H1 (cell line): ENCODE results near the gene SLC1A2. TPM values are rescaled to one million over a fixed set of nuclear protein-coding genes. Genes with fewer than 3 reads are reported as not detected.

ENCODE experiments used
- CTCF ChIA-PET: fragments of 300-600 bp; sonication (Branson Sonifier 250); formaldehyde crosslinking; loops from one replicate; lab custom pipeline; 2021; ENCODE audit not compliant: partially characterized antibody; lab: Charles Lee
- POLR2A ChIA-PET: fragments of 300-600 bp; sonication (Branson Sonifier 250); formaldehyde crosslinking; loops from one replicate; lab custom pipeline; 2021; ENCODE audit warnings: inconsistent platforms; ENCODE audit not compliant: partially characterized antibody; lab: Charles Lee
- DNase-seq, 2 experiments: peaks; one replicate each; pipeline versions ENCODE4 v3.0.0 to v3.0.0-alpha.2; 2010 to 2022; ENCODE audit warnings: low spot score in 2 of 2, low read depth in 1 of 2, mixed read lengths in 1 of 2
- FAIRE-seq: peaks from 2 replicates; lab custom pipeline; 2011; peaks lifted over from hg19 to GRCh38; lab: Jason Lieb, UNC
- H2AFZ ChIP-seq: 2 replicates; pipeline ENCODE4 v1.8.1; 2012; ENCODE audit warnings: low read length, inconsistent platforms
- H2AK5ac ChIP-seq: 2 replicates; pipeline ENCODE4 v1.6.1; 2013; ENCODE audit warnings: low read depth, low read length
- H2BK120ac ChIP-seq: replicated peaks from 2 replicates; pipeline ENCODE3; 2013; ENCODE audit warnings: low read depth, low read length, inconsistent platforms
- H2BK12ac ChIP-seq: 2 replicates; pipeline ENCODE4 v1.6.1; 2013; ENCODE audit warnings: low read depth, low read length
- H2BK15ac ChIP-seq: 2 replicates; pipeline ENCODE4 v1.6.1; 2013; ENCODE audit warnings: low read length
- H2BK20ac ChIP-seq: 2 replicates; pipeline ENCODE4 v1.6.1; 2013; ENCODE audit warnings: low read length
- H2BK5ac ChIP-seq: 2 replicates; pipeline ENCODE4 v1.6.1; 2013; ENCODE audit warnings: low read depth, low read length
- H3K14ac ChIP-seq: 2 replicates; pipeline ENCODE4 v1.6.1; 2013; ENCODE audit warnings: inconsistent platforms; ENCODE audit not compliant: insufficient read length
- H3K18ac ChIP-seq: 2 replicates; pipeline ENCODE4 v1.6.1; 2013; ENCODE audit warnings: low read length; ENCODE audit errors: extremely low read depth
- H3K23ac ChIP-seq: 2 replicates; pipeline ENCODE4 v1.6.1; 2013; ENCODE audit warnings: inconsistent platforms; ENCODE audit not compliant: insufficient read length
- H3K23me2 ChIP-seq: 2 replicates; pipeline ENCODE4 v1.6.1; 2013; ENCODE audit warnings: low read depth, low read length
- H3K27ac ChIP-seq: 2 replicates; pipeline ENCODE4 v1.6.1; 2011; ENCODE audit warnings: low read depth, low read length, inconsistent platforms
- H3K27me3 ChIP-seq, 4 experiments: replicated peaks in 1 of 4; 1 replicate in 1 of 4; 2 replicates in 3 of 4; pipeline versions ENCODE4 v1.6.1 to v1.8.1; 2011 to 2013; ENCODE audit warnings: low read length in 3 of 4, mild to moderate bottlenecking in 3 of 4, inconsistent platforms in 2 of 4, mixed read lengths in 2 of 4, moderate library complexity in 1 of 4; ENCODE audit not compliant: control insufficient read depth in 3 of 4, insufficient read depth in 3 of 4; ENCODE audit errors: extremely low read depth in 1 of 4
- H3K36me3 ChIP-seq, 4 experiments: 2 replicates each; pipeline versions ENCODE4 v1.6.1 to v1.8.1; 2011 to 2013; ENCODE audit warnings: mild to moderate bottlenecking in 4 of 4, low read length in 3 of 4, moderate library complexity in 2 of 4, control low read depth in 1 of 4, inconsistent platforms in 1 of 4; ENCODE audit not compliant: insufficient read depth in 4 of 4, control insufficient read depth in 2 of 4
- H3K4ac ChIP-seq: replicated peaks from 2 replicates; pipeline ENCODE3; 2013; ENCODE audit warnings: low read length, low read depth, mixed read lengths, inconsistent platforms; ENCODE audit not compliant: insufficient read length
- H3K4me1 ChIP-seq, 4 experiments: replicated peaks in 1 of 4; 1 replicate in 1 of 4; 2 replicates in 3 of 4; pipeline versions ENCODE4 v1.6.1 to v1.8.1; 2011 to 2013; ENCODE audit warnings: low read length in 3 of 4, inconsistent platforms in 2 of 4, mixed read lengths in 1 of 4; ENCODE audit not compliant: insufficient read depth in 4 of 4, control insufficient read depth in 3 of 4
- H3K4me2 ChIP-seq, 2 experiments: 2 replicates each; pipeline versions ENCODE4 v1.6.1 to v1.8.1; 2011 to 2013; ENCODE audit warnings: low read depth in 2 of 2, low read length in 2 of 2, control low read depth in 1 of 2, inconsistent platforms in 1 of 2, mild to moderate bottlenecking in 1 of 2; ENCODE audit not compliant: insufficient read depth in 1 of 2
- H3K4me3 ChIP-seq, 4 experiments: fragments of 200-600, 300-600 bp in 1 of 4; sonication (generic), shearing (Covaris generic), sonication (Bioruptor Twin) in 1 of 4; 2 replicates each; pipeline versions ENCODE4 v1.5.1 to v1.8.1; 2011 to 2016; ENCODE audit warnings: low read length in 4 of 4, low read depth in 3 of 4, control low read depth in 2 of 4, inconsistent platforms in 2 of 4, mild to moderate bottlenecking in 2 of 4, mixed read lengths in 1 of 4, moderate library complexity in 1 of 4; ENCODE audit not compliant: insufficient read depth in 2 of 4; ENCODE audit errors: extremely low read depth in 1 of 4
- H3K56ac ChIP-seq: replicated peaks from 2 replicates; pipeline ENCODE3; 2013; ENCODE audit warnings: low read depth, mild to moderate bottlenecking, mixed read lengths, low read length, inconsistent platforms; ENCODE audit not compliant: insufficient read length
- H3K79me1 ChIP-seq: 2 replicates; pipeline ENCODE4 v1.6.1; 2013; ENCODE audit warnings: low read depth, low read length, control low read depth
- H3K79me2 ChIP-seq, 2 experiments: 2 replicates each; pipeline versions ENCODE4 v1.6.1 to v1.8.1; 2012 to 2013; ENCODE audit warnings: low read length in 2 of 2, mild to moderate bottlenecking in 2 of 2, inconsistent platforms in 1 of 2; ENCODE audit not compliant: insufficient read depth in 2 of 2, control insufficient read depth in 1 of 2
- H3K9ac ChIP-seq, 4 experiments: replicated peaks in 1 of 4; 1 replicate in 1 of 4; 2 replicates in 3 of 4; pipeline versions ENCODE4 v1.6.1 to v1.8.1; 2011 to 2013; ENCODE audit warnings: low read depth in 3 of 4, low read length in 3 of 4, control low read depth in 2 of 4, mild to moderate bottlenecking in 2 of 4, moderate library complexity in 2 of 4, inconsistent platforms in 1 of 4; ENCODE audit errors: extremely low read depth in 1 of 4
- H3K9me3 ChIP-seq, 2 experiments: 2 replicates each; pipeline versions ENCODE4 v1.6.1 to v1.8.1; 2012 to 2013; ENCODE audit warnings: mild to moderate bottlenecking in 2 of 2, moderate library complexity in 2 of 2, control low read depth in 1 of 2, inconsistent platforms in 1 of 2, low read depth in 1 of 2, low read length in 1 of 2, mixed read lengths in 1 of 2; ENCODE audit not compliant: insufficient read depth in 2 of 2
- H4K20me1 ChIP-seq, 2 experiments: replicated peaks in 1 of 2; 2 replicates each; pipeline versions ENCODE3 to v1.8.1; 2011 to 2013; ENCODE audit warnings: inconsistent platforms in 2 of 2, low read length in 2 of 2, mild to moderate bottlenecking in 1 of 2; ENCODE audit not compliant: insufficient read depth in 2 of 2, control insufficient read depth in 1 of 2
- H4K5ac ChIP-seq: 2 replicates; pipeline ENCODE4 v1.6.1; 2013; ENCODE audit warnings: low read length, low read depth, mixed read lengths, inconsistent platforms; ENCODE audit not compliant: insufficient read length
- H4K8ac ChIP-seq: 2 replicates; pipeline ENCODE4 v1.8.0; 2013; ENCODE audit warnings: mild to moderate bottlenecking, moderate library complexity, low read length, inconsistent platforms; ENCODE audit not compliant: insufficient read depth; ENCODE audit errors: extremely low read depth
- H4K91ac ChIP-seq: replicated peaks from 2 replicates; pipeline ENCODE3; 2013; ENCODE audit warnings: low read length, mixed read lengths, inconsistent platforms; ENCODE audit not compliant: insufficient read length
- CTBP2 ChIP-seq: IDR thresholded peaks from 2 replicates; pipeline ENCODE4 v1.7.0; 2011; ENCODE audit warnings: borderline replicate concordance, mild to moderate bottlenecking, moderate library complexity, mixed read lengths, low read length; ENCODE audit not compliant: insufficient read depth, insufficient read length
- E2F6 ChIP-seq: IDR thresholded peaks from 2 replicates; pipeline ENCODE4 v1.6.1; 2012; ENCODE audit warnings: inconsistent platforms
- EGR1 ChIP-seq: IDR thresholded peaks from 2 replicates; pipeline ENCODE4 v1.6.1; 2011; ENCODE audit warnings: low read depth, low read length, borderline replicate concordance
- SIN3A ChIP-seq, 2 experiments: IDR thresholded peaks in 1 of 2; conservative IDR thresholded peaks in 1 of 2; 2 replicates each; pipeline ENCODE4 v1.6.1; 2011 to 2012; ENCODE audit warnings: low read length in 2 of 2, improper control_type of control experiment in 1 of 2, low read depth in 1 of 2, mild to moderate bottlenecking in 1 of 2
- WGBS, 2 experiments: shearing (Covaris generic) in 1 of 2; methylation state at CpG; one replicate each; pipeline versions ENCODE4 v1.1.6 to v1.1.7; 2013 to 2015; ENCODE audit warnings: low lambda C conversion rate in 2 of 2, mixed read lengths in 2 of 2, inconsistent platforms in 1 of 2, low coverage in 1 of 2, missing lambda C conversion rate in 1 of 2; ENCODE audit not compliant: insufficient replicate concordance in 2 of 2, insufficient coverage in 1 of 2, insufficient read length in 1 of 2; ENCODE audit errors: extremely low coverage in 1 of 2, missing lambda C conversion rate in 1 of 2; 5-methylcytosine and 5-hydroxymethylcytosine counted together
- polyA plus RNA-seq, 7 experiments: library from polyadenylated mRNA; depleted of rRNA in 3 of 7; stranded (reverse) in 5 of 7; unstranded in 2 of 7; fragments of >200 nt in 5 of 7; fragments of 200-250 nt in 2 of 7; gene quantifications; 1 replicate in 5 of 7; 2 replicates in 1 of 7; 4 replicates in 1 of 7; pipeline versions ENCODE4 v1.2.1 to v1.2.3, GENCODE V29; 2011 to 2013; ENCODE audit warnings: missing spikeins in 2 of 7, mixed read lengths in 2 of 7
- total RNA-seq: library from RNA; stranded (reverse); fragmentation: NEBNext Ultra II Directional; extraction: Animal tissue kit (Norgen Biotek cat#: 25700); gene quantifications from 2 replicates; pipeline ENCODE4 v1.2.1, GENCODE V29; 2021

SLC1A2 gene
- total and polyA plus RNA-seq, 2 of the 8 experiments (the other 6 are each of a cell fraction or from before 2014, with no cell fraction given) = 0.57 to 1.2 TPM

DNA sequence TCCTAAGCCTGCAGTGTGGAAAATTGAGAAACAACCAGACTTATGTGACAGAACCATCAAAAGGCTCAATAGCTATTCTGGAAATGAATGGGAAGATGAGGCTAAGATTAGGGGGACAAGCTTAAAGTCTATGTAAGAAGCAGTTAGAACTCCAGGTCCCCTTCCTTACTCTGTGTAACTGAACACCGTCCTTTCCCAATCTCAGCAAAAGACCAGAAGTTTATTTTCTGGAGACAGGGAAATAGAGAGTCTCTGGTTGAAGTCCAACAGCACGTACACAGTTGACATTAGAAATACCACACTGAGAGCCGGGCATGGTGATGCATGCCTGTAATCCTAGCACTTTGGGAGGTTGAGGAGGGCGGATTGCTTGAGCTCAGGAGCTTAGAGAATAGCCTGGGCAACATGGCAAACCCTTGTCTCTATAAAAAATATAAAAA, 186.4 kb downstream of the SLC1A2 start:
- H4K5ac ChIP-seq = no peak overlapping the region
- H2BK5ac ChIP-seq = no peak overlapping the region
- H3K9ac ChIP-seq = no peak overlapping the region
- no peak overlapping the region for H3K4me2 ChIP-seq
- H3K4me1 ChIP-seq = peaks cover 0 to 2% (median 2%) of the 10 kb centered on the region in 4 experiments; a peak in 4 of 7 replicates
- ChIA-PET POLR2A (no interaction called here), CTCF (interaction anchor here (0.9 to 1.6 kb wide), 5 partner anchors 13 to 233 kb away, joined by 3 to 5 read pairs (median 4); no protein-coding TSS in a partner anchor)
- H4K91ac ChIP-seq = no peak overlapping the region
- H2BK15ac ChIP-seq = no peak overlapping the region
- no peak overlapping the region for H3K23ac ChIP-seq
- H3K4ac ChIP-seq = no peak overlapping the region
- H4K8ac ChIP-seq = no peak overlapping the region
- no peak for DNase-seq
- no peaks in the 10 kb centered on the region for H3K9me3 ChIP-seq
- H2BK20ac ChIP-seq = no peak overlapping the region
- 95% methylated on average over 4 of the region's 4 CpGs; no CpG with 5 or more reads in 1 of the 2 experiments for WGBS, 2 experiments
- H3K27me3 ChIP-seq = no peaks in the 10 kb centered on the region; a peak in 1 of 7 replicates
- no peak overlapping the region for H2AFZ ChIP-seq
- no peaks in the 10 kb centered on the region for H3K36me3 ChIP-seq
- no peak overlapping the region for H3K18ac ChIP-seq
- no peaks in the 10 kb centered on the region for H4K20me1 ChIP-seq
- no peak overlapping the region for H3K27ac ChIP-seq
- H3K56ac ChIP-seq = no peak overlapping the region
- no peaks in the 10 kb centered on the region for H3K79me1 ChIP-seq
- no peak overlapping the region for H3K14ac ChIP-seq
- H3K23me2 ChIP-seq = no peaks in the 10 kb centered on the region
- H2BK120ac ChIP-seq = no peak overlapping the region
- no peak overlapping the region for H2BK12ac ChIP-seq
- TF ChIP-seq SIN3A (conservative IDR thresholded peaks at IDR 0.05 in 1 of 2, IDR thresholded peaks at IDR 0.05 in 1 of 2; ENCODE audit: low read depth in 1 of 2, low read length in 2 of 2) (no peak), EGR1 (no peak), CTBP2 (no peak), E2F6 (no peak)
- FAIRE-seq = no peak
- no peak overlapping the region for H3K4me3 ChIP-seq
- H3K79me2 ChIP-seq = no peaks in the 10 kb centered on the region
- no peak overlapping the region for H2AK5ac ChIP-seq
